Left ventricle myocardium inferior (tissue), 1 donor: ENCODE results near the gene PRKD1. TPM values are rescaled to one million over a fixed set of nuclear protein-coding genes. Genes with fewer than 3 reads are reported as not detected.
A peak's percentile ranks its signal among the peaks of the same experiment; 100 is the strongest.

ENCODE experiments used
- DNase-seq: peaks from one replicate; pipeline ENCODE4 v3.0.0-alpha.2; 2020
- H3K27ac ChIP-seq: fragments of 200-600 bp; replicated peaks from 2 replicates; pipeline ENCODE4 v1.8.0; 2021
- H3K27me3 ChIP-seq: fragments of 200-600 bp; 2 replicates; pipeline ENCODE4 v1.8.0; 2021; ENCODE audit warnings: low read depth
- H3K36me3 ChIP-seq: fragments of 200-600 bp; 2 replicates; pipeline ENCODE4 v1.8.0; 2021
- H3K4me1 ChIP-seq: fragments of 200-600 bp; 2 replicates; pipeline ENCODE4 v1.8.0; 2021
- H3K4me3 ChIP-seq: fragments of 200-600 bp; 2 replicates; pipeline ENCODE4 v1.8.0; 2021; ENCODE audit warnings: mild to moderate bottlenecking, moderate library complexity
- H3K9me3 ChIP-seq: fragments of 200-600 bp; replicated peaks from 2 replicates; pipeline ENCODE4 v1.8.0; 2021
- CTCF ChIP-seq: fragments of 200-600 bp; IDR thresholded peaks from 2 replicates; pipeline ENCODE4 v1.8.0; 2021; ENCODE audit warnings: antibody characterized with exemption, mild to moderate bottlenecking, borderline replicate concordance
- intact Hi-C: fragments of 100-400 bp; cut with micrococcal nuclease; formaldehyde crosslinking; loops from one replicate; pipeline ENCODE4 v1.11.0; 2022
- total RNA-seq: library from RNA; stranded (reverse); fragmentation: NEBNext Ultra II Directional; extraction: Animal tissue kit (Norgen Biotek cat#: 25700); gene quantifications from one replicate; pipeline ENCODE4 v1.2.1, GENCODE V29; 2021
- donor health status: DM: no; HTN: yes; CAD: no; lungs with severe emphysema.

Gene PRKD1
- total RNA-seq, 1 donor from 2014 or later = 3.1 TPM

GRCh38 chr14:29587761-29588470 lies 339.7 kb downstream of the PRKD1 start:
- Histone ChIP-seq H3K4me1 (peaks cover 13% of the 10 kb centered on the region), H3K27ac (no peak overlapping the region), H3K27me3 (no peaks in the 10 kb centered on the region), H3K9me3 (no peaks in the 10 kb centered on the region), H3K36me3 (no peaks in the 10 kb centered on the region), H3K4me3 (no peak overlapping the region)
- DNase-seq = no peak
- TF ChIP-seq CTCF = no peak
- intact Hi-C loops = no loop called here

- Histone ChIP-seq H3K4me3 (no peak overlapping the region), H3K27me3 (no peaks in the 10 kb centered on the region), H3K9me3 (no peaks in the 10 kb centered on the region), H3K27ac (no peak overlapping the region), H3K4me1 (peaks cover 13% of the 10 kb centered on the region), H3K36me3 (no peaks in the 10 kb centered on the region)
- no peak for DNase-seq
- intact Hi-C loops = no loop called here
- TF ChIP-seq CTCF = no peak
Measured at GRCh38 chr14:29587046-29587445, 340.6 kb downstream of the PRKD1 start.

- peak; percentile 29 for DNase-seq
- no peak overlapping the region for H3K4me3 ChIP-seq
Measured at GRCh38 chr14:29584992-29585391, 342.7 kb downstream of the PRKD1 start.

GRCh38 chr14:29580763-29581162 lies 346.9 kb downstream of the PRKD1 start:
- DNase-seq = no peak
- H3K9me3 ChIP-seq = no peaks in the 10 kb centered on the region
- peaks cover 9% of the 10 kb centered on the region for H3K36me3 ChIP-seq
- no peaks in the 10 kb centered on the region for H3K27me3 ChIP-seq
- H3K4me1 ChIP-seq = peaks cover 12% of the 10 kb centered on the region
- intact Hi-C loops = no loop called here
- no peak overlapping the region for H3K4me3 ChIP-seq
- TF ChIP-seq CTCF = no peak
- H3K27ac ChIP-seq = no peak overlapping the region

More at GRCh38 chr14:29584992-29585391, 342.7 kb downstream of the PRKD1 start:
- no peak for TF ChIP-seq CTCF
- Histone ChIP-seq H3K4me1 (peaks cover 13% of the 10 kb centered on the region), H3K9me3 (no peaks in the 10 kb centered on the region), H3K36me3 (no peaks in the 10 kb centered on the region), H3K27me3 (no peaks in the 10 kb centered on the region), H3K27ac (no peak overlapping the region)
- intact Hi-C loops = no loop called here

GRCh38 chr14:29579838-29580237 lies 347.8 kb downstream of the PRKD1 start:
- Histone ChIP-seq H3K36me3 (peaks cover 9% of the 10 kb centered on the region), H3K4me3 (no peak overlapping the region), H3K27me3 (no peaks in the 10 kb centered on the region), H3K27ac (no peak overlapping the region), H3K9me3 (no peaks in the 10 kb centered on the region), H3K4me1 (peaks cover 3% of the 10 kb centered on the region)
- TF ChIP-seq CTCF = no peak
- intact Hi-C loops = no loop called here
- no peak for DNase-seq
